Left renal cortex interstitium (tissue), 4 donors: Measurements from ENCODE around the gene UBLCP1. TPM values are rescaled to one million over a fixed set of nuclear protein-coding genes. Genes with fewer than 3 reads are reported as not detected.
A peak's percentile ranks its signal among the peaks of the same experiment; 100 is the strongest.

Source experiments
- DNase-seq, 4 donors: peaks; one replicate each; pipeline ENCODE4 v3.0.0-alpha.2; 2013; ENCODE audit warnings: low read depth in 4 of 4, low spot score in 2 of 4, missing footprints in 1 of 4
- polyA plus RNA-seq, 4 donors: library from polyadenylated mRNA; unstranded; fragments of 120-200 nt; gene quantifications; one replicate each; pipeline ENCODE4 v1.2.1, GENCODE V29; 2013; ENCODE audit not compliant: insufficient read length in 4 of 4

Gene UBLCP1
- polyA plus RNA-seq, 4 donors, result 37.7 to 51.3 (median 42.7) TPM

DNA sequence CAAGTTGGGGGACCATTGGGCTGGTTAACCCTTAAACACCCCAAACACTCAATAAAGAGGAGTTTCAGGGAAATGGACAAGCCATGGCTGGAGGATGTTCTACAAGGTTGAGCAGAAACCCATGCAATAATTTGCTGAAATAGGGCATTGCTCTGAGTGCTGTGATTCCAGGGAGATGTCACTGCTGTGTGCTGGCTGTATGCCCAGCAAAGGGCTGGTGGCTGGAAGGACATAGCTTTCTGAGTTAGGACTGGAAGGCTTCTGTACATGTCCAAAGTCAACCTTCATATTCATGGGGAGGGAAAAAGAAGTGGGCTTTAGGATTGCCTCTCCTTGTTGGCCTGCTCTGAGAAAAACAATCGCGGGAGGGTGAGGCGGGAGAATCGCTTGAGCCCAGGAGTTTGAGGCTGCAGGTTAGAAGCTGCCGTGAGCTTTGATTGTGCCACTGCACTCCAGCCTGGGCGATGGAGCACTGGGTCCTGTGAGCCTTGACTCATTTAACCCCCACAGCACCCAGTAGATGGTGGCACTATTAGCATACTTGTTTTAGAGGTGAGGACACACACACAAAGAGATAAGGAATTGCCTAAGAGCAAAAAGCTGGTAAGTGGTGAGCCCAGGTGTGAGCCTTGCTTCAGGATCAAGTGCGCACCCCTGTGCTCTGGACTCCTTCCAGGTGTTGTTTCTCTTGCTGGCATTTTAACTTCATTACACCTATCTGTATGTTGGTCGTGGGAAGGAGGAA, 46.8 kb downstream of the UBLCP1 start:
- no peak for DNase-seq

DNA sequence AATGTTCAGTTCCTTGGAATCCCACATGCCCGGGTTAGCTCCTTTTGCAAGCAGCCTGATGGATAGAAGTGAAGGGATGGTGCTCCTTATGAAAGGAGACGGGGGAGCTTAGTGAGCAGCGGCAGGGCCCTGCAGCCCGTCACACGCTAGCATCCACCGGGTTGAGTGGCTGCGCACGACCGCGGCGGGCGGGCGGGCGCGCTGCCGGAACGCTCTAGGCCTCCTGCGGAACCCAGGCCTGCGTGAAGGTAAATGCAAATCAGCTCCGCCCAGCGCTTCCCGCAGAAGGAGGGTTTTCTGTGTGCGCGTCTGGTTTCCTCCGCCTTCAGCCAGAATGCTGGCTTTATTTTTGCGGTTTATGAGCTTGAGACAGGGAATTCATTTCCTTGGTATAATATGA, 47.4 kb downstream of the UBLCP1 start:
- no peak for DNase-seq

DNA sequence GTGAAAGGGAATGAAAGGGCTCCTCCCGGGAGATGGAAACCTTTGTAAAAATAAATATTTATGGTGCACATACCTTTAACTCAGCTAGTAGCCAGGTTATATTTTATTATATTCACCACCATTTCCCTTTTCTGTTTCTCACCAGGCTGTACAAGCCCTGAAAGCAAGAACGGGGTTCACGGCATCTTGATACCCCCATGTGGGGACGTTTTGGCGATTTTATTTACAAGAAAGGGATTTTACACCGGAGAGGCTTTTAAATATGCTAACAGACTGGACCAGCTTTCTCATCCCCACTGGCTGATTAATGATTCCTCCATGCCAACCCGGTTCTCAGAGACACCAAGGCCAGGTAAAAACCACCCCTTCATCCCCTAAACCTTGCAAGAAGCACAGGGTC, 48.0 kb downstream of the UBLCP1 start:
- DNase-seq, result no peak

DNA sequence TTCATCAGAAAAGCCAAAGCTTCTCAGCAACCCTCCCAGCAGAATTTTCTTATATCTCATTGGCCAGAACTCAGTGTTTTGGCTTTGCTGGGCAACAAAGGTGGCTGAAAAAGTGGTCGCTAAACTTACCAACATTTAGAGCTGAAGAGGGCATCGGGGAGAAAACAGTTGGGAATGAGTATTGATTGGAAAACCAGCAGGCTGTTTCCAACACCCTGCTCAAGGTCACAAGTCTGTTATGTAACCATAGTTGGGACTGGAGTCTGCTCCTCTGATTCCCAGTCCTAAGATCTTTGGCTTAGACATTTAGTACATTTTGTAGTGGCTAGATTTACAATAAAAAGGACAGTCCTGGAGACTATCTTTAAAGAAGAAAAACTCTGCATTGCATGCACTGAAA, 50.1 kb downstream of the UBLCP1 start:
- DNase-seq, result no peak

DNA sequence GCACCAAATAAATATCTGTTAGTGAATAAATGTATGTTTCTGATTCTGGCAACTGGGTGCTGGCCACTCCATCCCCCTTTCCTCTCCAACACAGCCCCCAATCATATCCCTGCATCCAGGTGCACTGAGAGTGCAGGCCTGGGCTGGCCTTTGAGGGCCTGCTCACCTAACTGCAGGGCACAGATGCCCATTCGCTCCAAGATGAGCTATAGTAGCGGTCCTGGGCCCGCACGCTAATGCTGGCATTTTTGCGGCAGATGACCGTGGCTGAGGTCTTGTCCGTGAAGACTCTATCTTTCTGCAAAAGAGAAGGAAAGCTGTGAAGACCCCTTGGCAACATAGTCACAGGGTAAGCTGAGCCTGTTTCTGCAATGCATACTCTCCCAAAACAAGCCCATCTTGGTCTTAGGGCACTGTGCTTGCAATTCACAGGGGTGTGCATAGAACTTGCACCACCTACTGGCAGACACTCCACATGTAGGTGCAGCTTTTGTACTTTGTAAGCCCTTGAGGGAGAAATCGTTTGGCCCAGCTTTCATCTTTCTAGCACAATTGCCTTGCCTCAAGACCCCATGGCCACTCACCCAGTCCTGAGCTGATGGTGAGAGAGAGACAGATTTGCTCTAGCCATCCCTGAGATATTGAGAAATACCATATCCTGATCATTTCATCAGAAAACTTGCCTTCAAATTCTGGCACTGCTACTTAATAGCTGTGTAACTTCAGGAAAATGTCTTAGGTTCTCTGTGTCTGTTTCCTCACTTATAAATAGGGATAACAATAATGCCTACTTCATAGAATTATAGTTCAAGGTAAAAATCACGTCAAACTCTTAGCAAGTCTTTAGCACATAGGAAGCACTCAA, 53.7 kb downstream of the UBLCP1 start:
- peak in 1 of 4 donors; percentile 24 for DNase-seq

DNA sequence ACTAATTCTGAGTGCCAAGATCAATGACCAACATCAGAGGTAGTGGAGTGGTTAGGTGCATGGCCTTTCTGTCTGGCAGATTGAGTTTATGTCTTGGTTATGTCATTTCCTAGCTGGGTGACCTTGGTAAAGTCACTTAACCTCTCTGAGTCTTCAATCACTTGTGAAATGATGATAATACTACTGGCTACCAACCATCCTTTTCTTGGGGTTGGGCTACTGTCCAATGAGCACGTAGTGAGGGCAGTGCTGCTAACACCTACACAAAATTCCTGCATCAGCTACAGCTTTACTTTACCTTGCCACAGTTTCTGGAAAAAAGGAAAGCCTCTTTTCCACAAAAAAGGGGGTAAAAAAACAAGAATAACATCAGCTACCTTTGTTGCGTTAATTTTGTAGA, 54.8 kb downstream of the UBLCP1 start:
- no peak for DNase-seq

DNA sequence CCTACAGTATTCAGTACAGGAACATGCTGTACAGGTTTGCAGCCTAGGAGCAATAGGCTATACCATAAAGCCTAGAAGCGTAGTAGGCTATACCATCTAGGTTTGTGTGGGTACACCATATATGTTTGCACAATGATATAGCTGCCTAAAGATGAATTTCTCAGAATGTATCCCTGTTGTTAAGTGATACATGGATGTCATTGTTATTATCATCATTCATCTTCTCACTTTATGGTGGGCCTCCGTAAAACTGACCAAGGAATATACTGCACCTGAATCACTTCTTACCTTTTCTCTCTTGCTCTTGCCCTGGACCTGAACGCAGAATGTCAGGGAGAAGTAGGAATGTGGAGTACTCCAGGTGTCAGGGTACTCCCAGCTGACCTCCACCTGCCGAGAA, 55.4 kb downstream of the UBLCP1 start:
- no peak for DNase-seq

DNA sequence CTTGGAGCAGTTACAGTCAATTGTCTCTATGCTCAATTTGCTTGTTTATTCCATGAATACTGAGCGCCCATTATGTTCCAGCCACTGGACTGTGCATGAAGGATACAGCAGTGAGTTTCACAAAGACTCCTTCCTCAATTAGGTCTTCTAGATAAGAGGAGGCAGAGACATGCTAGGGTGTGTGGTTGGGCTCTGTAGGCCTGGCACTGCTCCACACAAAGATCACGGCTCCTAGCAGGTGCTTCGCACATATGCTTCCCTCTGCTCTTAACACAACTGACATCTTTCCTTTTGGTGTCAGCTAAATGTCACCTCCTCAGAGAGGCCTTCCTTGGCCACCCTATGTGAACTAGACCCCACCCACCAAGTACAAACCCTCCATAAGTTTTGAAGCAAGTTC, 56.3 kb downstream of the UBLCP1 start:
- DNase-seq, result no peak

DNA sequence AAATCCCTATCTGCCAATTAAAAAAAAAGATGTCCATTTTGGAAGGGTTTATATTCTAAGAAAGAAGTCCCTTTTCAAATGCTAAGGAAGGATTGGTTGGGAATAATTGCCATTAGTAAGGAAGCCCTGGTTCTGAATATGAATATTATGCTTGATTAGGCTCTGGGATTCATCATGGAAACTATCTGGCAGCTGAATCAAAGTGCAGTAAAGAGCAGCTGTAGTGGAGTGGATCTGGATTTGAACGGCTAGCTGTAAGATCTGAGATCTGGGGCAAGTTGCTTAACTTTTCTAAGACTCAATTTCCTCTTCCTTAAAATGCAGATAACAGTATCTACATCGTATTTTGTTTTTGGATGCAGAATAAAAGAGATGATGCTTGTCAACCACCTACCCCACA, 56.7 kb downstream of the UBLCP1 start:
- DNase-seq, result no peak

DNA sequence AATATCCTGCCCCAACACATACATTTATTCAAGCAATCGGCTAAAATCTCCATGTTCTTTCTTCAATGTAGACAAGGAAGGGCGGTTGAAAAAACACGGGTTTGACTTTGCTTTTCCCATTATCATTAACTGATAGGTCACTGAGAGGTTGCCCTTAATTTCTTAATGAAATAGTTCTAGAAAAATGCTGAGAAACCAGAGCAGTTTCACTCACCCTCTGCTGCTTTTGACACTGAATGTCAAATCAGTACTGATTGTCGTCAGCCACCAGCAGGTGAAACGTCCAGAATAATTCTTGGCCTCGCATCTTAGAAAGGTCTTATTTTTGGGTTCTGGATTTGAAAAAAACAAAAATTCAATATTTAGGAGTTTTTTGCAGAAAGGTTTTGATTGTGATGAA, 59.1 kb downstream of the UBLCP1 start:
- DNase-seq, result no peak

DNA sequence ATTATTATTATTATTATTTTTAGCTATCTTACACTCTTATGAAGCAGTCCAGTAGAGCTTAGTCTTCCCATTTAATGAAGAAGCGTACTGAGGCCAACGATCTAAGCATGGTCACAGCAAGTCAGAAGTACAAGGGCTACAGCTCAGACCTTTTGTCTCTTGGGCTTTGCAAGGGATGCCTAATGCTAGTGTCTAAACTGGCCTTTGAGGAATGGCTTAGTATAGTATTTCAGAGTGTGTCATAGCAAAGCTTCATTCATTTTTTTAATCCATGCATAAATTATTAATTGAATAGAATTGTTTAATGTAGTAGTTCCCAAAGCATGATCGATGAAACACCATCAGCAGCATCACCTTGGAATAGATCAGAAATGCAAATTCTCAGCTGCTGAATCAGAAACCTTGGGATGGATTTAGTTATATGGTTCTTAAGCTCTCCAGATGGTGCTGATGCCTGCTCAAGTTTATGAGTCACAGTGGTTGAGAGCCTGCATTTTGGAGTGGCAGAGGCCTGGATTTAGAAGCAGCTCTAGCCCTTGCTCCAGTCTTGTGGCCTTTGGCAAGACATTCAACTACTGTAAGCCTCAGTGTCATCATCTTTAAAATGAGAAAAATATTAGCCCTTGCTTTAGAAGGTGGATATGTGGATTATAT, 61.1 kb downstream of the UBLCP1 start:
- DNase-seq, result no peak

DNA sequence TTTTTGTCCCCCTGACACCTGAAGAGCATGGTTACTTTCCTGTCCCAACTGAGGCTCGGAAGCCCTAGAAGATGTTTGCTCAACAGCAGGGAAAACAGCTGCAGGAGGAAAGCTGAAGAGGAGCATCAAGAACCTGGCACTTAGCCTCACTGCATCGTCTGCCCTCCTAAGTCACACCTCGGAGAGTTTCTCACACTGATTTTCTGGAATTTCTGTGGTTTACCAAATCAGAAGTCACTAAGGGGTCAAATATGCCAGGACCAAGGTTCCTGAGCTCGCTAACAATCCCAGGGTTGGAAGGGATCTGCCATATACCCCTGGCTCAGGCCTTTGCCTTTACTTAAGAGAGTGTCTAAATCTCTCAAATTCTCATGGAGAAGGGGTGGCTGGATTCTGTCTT, 61.9 kb downstream of the UBLCP1 start:
- no peak for DNase-seq

DNA sequence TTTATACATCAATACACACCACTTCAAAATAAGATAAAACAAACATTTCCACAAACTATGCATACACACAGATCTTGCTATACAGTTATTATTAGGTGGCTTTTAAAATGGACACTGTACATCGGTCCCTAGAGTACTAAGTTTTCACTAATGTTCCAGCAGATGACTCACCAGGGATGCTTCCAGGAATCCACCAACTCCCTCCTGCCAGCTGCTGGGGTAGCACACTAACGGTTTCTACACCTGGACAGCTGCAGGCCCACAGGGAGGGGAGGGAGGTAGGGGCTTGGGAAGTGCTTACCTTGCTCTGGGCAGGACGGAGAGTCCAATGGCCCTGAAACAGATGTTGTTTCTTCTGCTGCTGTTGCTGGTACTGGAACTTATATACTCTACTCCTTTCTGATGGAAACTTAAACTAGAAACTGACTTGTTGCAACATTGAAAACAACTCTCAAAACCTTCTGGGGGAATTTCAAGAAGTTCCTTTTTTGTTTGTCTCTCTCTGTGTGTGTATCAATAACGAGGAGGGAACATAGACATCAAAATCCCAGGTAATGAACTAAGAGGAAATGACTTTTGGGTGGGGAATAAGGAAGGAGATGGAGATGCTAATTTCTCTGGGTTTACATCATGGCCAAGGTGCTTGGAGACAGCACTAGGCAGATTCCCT, 67.2 kb downstream of the UBLCP1 start, which contains the start of gene IL12B:
Gene IL12B (minus strand): TSS at position 357 of the 670 bp plus-strand sequence. CDS start 3,705 bp downstream, outside the sequence.
- DNase-seq, result no peak

DNA sequence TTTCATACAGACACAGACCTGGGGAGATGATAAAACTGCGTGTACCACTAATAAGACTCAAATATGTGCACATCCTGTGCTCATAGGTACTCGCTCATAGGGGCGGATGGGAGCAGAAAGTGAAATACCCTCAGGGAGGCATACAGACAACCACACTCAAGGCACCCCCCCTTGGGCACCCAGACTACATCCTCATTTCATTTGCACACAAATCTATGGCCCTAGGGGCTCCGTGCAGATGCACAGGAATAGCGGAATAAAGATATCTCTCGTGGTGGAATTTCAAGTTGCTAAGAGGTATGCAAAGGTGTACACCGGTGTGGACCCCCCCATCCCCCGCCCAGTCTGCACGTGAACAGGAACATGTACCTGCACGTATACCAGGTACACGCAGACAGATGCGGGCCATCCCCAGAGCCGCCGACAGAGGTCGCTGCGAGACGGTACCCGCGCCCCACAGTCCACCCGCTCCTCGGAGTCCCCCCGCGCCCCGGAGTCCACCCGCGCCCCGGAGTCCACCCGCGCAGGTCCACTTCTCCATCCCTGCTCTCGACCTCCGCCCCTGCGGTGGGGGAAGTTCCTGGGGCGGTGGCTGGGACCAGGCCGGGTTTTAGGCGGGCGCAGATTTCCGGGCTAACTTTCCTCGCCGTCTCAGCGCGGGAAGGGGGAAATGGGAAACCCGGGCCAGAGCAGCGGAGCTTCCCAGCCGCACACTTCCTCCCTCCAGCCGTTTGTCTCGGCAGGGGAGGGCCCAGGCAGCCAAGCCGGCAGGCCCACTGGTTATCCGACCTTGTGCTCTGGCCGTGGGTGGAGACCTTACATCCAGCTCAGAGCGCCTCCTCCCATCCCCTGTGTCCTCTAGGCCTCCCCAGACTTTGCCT, 68.2 kb downstream of the UBLCP1 start:
- DNase-seq, result no peak

DNA sequence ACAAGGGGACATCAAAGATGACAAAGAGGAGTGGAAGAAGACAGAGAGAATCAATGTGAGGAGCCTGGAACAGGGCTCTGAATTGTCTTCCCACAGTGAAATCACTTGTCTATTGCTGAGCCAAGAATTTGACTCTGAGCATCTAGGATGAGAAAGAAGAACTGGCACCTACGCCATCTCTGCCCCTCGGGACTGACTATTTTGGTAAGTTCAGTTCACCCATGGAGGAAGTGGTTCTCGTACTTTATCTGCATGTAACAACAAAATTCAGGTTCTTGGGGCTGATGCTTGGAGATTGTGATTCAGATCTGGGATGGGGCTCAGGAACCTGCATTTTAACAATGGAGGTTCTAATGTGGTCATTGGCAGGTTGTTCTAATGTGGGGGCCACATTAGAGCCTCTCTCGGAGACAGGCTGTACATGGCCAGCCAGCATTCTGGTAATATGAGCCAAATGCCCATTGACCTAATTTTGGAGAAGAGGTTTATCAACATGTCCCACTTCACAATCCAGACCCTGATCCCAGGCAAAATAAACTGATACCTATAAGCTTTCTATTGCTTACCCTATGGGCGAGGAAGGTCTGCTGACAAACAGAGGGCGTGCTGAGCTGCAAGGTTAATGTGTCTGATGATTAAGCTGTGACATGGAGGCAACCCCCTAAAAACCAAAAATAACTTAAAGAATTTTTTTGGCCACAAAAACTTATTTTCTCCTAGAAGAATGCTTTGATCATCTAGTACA, 69.9 kb downstream of the UBLCP1 start:
- no peak for DNase-seq

DNA sequence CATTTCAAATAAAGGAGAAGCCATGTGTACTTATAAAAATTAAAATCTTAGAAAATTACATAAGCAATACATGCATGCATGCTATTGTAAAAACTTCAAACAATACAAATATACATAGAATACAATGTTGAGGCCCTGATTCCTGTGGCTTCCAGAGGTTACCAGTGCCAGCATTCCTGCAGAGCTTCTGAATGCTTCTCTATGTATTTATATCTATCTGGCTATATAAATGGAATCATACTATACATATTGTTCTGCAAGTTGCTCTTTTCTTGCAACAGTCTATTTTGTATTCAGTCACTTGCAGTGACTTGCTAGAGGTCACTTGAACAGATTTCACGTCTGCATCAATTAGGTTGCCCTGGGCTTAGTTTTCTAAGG, 70.4 kb downstream of the UBLCP1 start:
- DNase-seq, result no peak
